22Rv1 (cell line): ENCODE data around the gene SRMS.

Experiments
- ZFX ChIP-seq: fragments of 450-650 bp; IDR thresholded peaks from 2 replicates; pipeline ENCODE4 v1.6.1; 2017; ENCODE audit warnings: antibody characterized with exemption, borderline replicate concordance
- TF ChIP-seq, protein P1 (sequence below): fragments of 450-650 bp; IDR thresholded peaks from 2 replicates; pipeline ENCODE4 v1.5.1; 2017; ENCODE audit warnings: mild to moderate bottlenecking

DNA sequence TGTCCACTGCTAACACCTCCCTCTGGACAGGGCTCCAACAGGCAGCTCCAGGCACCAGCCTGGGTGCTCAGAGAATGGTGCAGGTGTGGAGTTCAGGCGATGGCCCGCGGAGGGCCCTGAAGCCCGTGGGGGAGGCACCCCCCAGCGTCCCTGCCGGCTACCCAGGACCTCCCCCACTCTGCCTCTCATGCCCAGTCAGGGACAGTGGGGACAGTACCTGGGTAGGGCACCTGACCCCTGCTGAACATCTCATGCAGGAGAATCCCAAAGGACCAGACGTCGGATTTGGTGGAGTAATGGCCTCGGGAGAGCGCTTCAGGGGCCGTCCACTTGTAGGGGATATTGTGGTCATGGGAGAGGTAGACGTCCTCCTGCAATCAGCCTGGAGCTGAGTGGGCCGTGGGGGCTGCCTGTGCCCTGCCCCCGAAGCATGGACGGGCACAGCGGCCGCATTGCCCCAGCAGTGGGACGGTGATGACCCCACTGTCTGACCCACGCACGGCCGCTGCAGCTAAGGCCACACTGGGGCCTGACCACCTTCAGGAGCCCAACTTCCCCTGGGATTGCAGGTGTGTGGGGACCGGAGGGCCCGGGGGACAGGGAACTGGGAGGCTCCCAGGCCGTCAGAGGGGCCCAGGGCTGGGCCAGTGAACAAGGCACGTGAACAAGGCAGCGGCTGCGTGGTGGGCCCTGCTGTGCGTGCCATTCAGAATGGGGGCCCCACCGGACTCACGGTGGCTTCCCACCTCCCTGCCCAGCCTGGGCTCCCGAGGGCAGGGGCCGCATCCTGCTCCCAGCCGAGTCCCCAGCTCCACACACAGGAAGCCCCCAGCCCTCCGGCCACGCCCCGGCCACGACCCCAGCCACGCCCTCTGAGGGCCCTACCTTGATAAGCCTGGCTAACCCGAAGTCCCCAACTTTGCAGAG, 17.4 kb downstream of the SRMS start:
- TF ChIP-seq, protein P1, sequence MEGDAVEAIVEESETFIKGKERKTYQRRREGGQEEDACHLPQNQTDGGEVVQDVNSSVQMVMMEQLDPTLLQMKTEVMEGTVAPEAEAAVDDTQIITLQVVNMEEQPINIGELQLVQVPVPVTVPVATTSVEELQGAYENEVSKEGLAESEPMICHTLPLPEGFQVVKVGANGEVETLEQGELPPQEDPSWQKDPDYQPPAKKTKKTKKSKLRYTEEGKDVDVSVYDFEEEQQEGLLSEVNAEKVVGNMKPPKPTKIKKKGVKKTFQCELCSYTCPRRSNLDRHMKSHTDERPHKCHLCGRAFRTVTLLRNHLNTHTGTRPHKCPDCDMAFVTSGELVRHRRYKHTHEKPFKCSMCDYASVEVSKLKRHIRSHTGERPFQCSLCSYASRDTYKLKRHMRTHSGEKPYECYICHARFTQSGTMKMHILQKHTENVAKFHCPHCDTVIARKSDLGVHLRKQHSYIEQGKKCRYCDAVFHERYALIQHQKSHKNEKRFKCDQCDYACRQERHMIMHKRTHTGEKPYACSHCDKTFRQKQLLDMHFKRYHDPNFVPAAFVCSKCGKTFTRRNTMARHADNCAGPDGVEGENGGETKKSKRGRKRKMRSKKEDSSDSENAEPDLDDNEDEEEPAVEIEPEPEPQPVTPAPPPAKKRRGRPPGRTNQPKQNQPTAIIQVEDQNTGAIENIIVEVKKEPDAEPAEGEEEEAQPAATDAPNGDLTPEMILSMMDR, result no peak
- no peak for TF ChIP-seq ZFX
